Measurements from ENCODE around the gene PRKG1.

- TF ChIP-seq CTCF (conservative IDR thresholded peaks at IDR 0.05; ENCODE audit: low read depth, low read length) (peak; percentile 91), FOS (IDR thresholded peaks at IDR 0.05; ENCODE audit: low read depth, low read length) (no peak), POLR2A (IDR thresholded peaks at IDR 0.05; ENCODE audit: low read depth, low read length) (peak; percentile 52; the same call in 1 of the 2 replicates), RAD21 (IDR thresholded peaks at IDR 0.05; ENCODE audit: low read length) (peak; percentile 93), SMC3 (IDR thresholded peaks at IDR 0.05; ENCODE audit: low read depth, low read length) (peak; percentile 97), RCOR1 (IDR thresholded peaks at IDR 0.05; ENCODE audit: insufficient replicate concordance, low read length) (no peak), BHLHE40 (IDR thresholded peaks at IDR 0.05; ENCODE audit: low read depth, low read length) (no peak), MAFK (IDR thresholded peaks at IDR 0.05; ENCODE audit: low read depth, low read length) (no peak), MAZ (IDR thresholded peaks at IDR 0.05; ENCODE audit: borderline replicate concordance, low read depth, low read length) (no peak; the same call in 1 of the 2 replicates), CEBPB (IDR thresholded peaks at IDR 0.05; ENCODE audit: low read depth, low read length) (no peak), RFX5 (IDR thresholded peaks at IDR 0.05; ENCODE audit: low read depth, low read length) (no peak)
- TF ChIP-seq, protein P1, sequence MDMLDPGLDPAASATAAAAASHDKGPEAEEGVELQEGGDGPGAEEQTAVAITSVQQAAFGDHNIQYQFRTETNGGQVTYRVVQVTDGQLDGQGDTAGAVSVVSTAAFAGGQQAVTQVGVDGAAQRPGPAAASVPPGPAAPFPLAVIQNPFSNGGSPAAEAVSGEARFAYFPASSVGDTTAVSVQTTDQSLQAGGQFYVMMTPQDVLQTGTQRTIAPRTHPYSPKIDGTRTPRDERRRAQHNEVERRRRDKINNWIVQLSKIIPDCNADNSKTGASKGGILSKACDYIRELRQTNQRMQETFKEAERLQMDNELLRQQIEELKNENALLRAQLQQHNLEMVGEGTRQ (IDR thresholded peaks at IDR 0.05; ENCODE audit: low read depth, low read length), result no peak
- TF ChIP-seq, protein P2, sequence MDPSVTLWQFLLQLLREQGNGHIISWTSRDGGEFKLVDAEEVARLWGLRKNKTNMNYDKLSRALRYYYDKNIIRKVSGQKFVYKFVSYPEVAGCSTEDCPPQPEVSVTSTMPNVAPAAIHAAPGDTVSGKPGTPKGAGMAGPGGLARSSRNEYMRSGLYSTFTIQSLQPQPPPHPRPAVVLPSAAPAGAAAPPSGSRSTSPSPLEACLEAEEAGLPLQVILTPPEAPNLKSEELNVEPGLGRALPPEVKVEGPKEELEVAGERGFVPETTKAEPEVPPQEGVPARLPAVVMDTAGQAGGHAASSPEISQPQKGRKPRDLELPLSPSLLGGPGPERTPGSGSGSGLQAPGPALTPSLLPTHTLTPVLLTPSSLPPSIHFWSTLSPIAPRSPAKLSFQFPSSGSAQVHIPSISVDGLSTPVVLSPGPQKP (IDR thresholded peaks at IDR 0.05; ENCODE audit: borderline replicate concordance, low read depth, low read length), result no peak
Observed at GRCh38 chr10:52308251-52309031, 1234.2 kb downstream of the PRKG1 start.
